ENCODE results near the gene CDC73. TPM values are rescaled to one million over a fixed set of nuclear protein-coding genes. Genes with fewer than 3 reads are reported as not detected.

The CDC73 gene
- total and polyA plus RNA-seq, 2 donors (not counting 3 experiments of a cell fraction or from before 2014, with no cell fraction given): 9.9 to 55.8 TPM

DNA sequence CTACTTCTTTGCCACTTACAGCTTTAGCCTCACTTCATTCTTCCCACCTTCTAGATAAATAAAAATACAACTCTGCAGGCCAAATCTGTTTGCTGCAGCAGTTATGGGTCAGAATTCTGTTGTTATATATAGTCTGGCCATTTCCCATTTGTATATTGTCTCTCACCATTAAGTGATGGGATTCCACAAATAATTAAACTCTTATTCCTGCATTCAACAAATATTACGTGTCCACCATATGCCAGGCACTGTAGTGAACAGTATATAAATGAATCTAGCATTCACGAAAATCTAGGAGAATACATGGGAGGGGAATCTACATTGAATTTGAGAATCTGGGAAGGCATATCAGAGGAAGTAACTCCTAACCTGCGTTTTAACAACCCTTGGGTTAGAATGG, 11.0 kb upstream of the CDC73 start:
- no peaks in the 10 kb centered on the region for H3K27me3 ChIP-seq (ENCODE audit: control insufficient read depth in 2 of 2, insufficient read depth in 2 of 2, low read length in 2 of 2)
- H3K9me1 ChIP-seq (replicated peaks; ENCODE audit: control insufficient read depth, extremely low read depth, insufficient read depth, low read length): no peaks in the 10 kb centered on the region
- ChIA-PET POLR2A (no interaction called here), CTCF (interaction anchor here (1.1 kb wide), 1 partner anchor 10 kb away, joined by 3 read pairs; the partner anchor contains the start of gene CDC73)
- no peaks in the 10 kb centered on the region for H4K20me1 ChIP-seq (replicated peaks; ENCODE audit: control insufficient read depth, extremely low read depth, insufficient read depth, low read length)
- DNase-seq (ENCODE audit: low read depth, low spot score): no peak
- FAIRE-seq: no peak
- H2AFZ ChIP-seq (ENCODE audit: low read depth, low read length): no peak overlapping the region
- no peaks in the 10 kb centered on the region for H3K36me3 ChIP-seq (ENCODE audit: control insufficient read depth in 2 of 2, extremely low read depth in 1 of 2, insufficient read depth in 2 of 2, low read length in 2 of 2)
- H3K9ac ChIP-seq (replicated peaks; ENCODE audit: extremely low read depth, insufficient read depth, low read length): no peak overlapping the region
- dilution Hi-C loops (cut with MboI; ENCODE audit: extremely low pct_ligation_motif_present, low sequenced_read_pairs) (no loop called here), intact Hi-C loops (cut with micrococcal nuclease) (no loop called here)
- no peak overlapping the region for H3K4me3 ChIP-seq (replicated peaks in 1 of 3; ENCODE audit: insufficient read depth in 1 of 3, low read depth in 1 of 3, low read length in 3 of 3)
- no peaks in the 10 kb centered on the region for H3K79me2 ChIP-seq (ENCODE audit: control insufficient read depth, insufficient read depth, low read length)
- peaks cover 10% of the 10 kb centered on the region for H3K4me1 ChIP-seq (ENCODE audit: control insufficient read depth, extremely low read depth, insufficient read depth, low read length)
- no peak overlapping the region for H3K27ac ChIP-seq (ENCODE audit: insufficient read depth, low read depth, low read length)
- TF ChIP-seq POLR2AphosphoS5 (IDR thresholded peaks at IDR 0.05; ENCODE audit: insufficient read depth, low read depth, low read length): no peak
- no peak for TF ChIP-seq MYC (IDR thresholded peaks at IDR 0.05; ENCODE audit: low read depth, low read length)
- no peak for TF ChIP-seq GATA2 (IDR thresholded peaks at IDR 0.05; ENCODE audit: insufficient read depth, insufficient read length, low read depth, low read length)
- no peak for TF ChIP-seq POLR2A (IDR thresholded peaks at IDR 0.05; ENCODE audit: low read depth, low read length)
- TF ChIP-seq, protein P1, sequence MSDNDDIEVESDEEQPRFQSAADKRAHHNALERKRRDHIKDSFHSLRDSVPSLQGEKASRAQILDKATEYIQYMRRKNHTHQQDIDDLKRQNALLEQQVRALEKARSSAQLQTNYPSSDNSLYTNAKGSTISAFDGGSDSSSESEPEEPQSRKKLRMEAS (IDR thresholded peaks at IDR 0.05; ENCODE audit: insufficient read depth, insufficient read length): no peak
- TF ChIP-seq, protein P2, sequence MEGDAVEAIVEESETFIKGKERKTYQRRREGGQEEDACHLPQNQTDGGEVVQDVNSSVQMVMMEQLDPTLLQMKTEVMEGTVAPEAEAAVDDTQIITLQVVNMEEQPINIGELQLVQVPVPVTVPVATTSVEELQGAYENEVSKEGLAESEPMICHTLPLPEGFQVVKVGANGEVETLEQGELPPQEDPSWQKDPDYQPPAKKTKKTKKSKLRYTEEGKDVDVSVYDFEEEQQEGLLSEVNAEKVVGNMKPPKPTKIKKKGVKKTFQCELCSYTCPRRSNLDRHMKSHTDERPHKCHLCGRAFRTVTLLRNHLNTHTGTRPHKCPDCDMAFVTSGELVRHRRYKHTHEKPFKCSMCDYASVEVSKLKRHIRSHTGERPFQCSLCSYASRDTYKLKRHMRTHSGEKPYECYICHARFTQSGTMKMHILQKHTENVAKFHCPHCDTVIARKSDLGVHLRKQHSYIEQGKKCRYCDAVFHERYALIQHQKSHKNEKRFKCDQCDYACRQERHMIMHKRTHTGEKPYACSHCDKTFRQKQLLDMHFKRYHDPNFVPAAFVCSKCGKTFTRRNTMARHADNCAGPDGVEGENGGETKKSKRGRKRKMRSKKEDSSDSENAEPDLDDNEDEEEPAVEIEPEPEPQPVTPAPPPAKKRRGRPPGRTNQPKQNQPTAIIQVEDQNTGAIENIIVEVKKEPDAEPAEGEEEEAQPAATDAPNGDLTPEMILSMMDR (IDR thresholded peaks at IDR 0.05; ENCODE audit: extremely low read depth in 1 of 2, insufficient read depth in 1 of 2, low read depth in 1 of 2, low read length in 2 of 2): no peak
- TF ChIP-seq FOS (IDR thresholded peaks at IDR 0.05; ENCODE audit: borderline replicate concordance, insufficient read depth, low read length): no peak
- no peak for TF ChIP-seq JUN (IDR thresholded peaks at IDR 0.05; ENCODE audit: borderline replicate concordance, insufficient read depth, insufficient read length, low read depth)
- TF ChIP-seq EZH2 (IDR thresholded peaks at IDR 0.05; ENCODE audit: borderline replicate concordance, low read depth, low read length, severe bottlenecking): no peak
- no TSS peak for BruUV-seq (replicated peaks)
- no peak overlapping the region for H3K4me2 ChIP-seq (ENCODE audit: insufficient read depth, low read length)
- H3K9me3 ChIP-seq (replicated peaks; ENCODE audit: control insufficient read depth, insufficient read depth, low read length): no peaks in the 10 kb centered on the region
